ENCODE measurements around the gene NKAPD1. TPM values are rescaled to one million over a fixed set of nuclear protein-coding genes. Genes with fewer than 3 reads are reported as not detected.

The NKAPD1 gene
- total and polyA plus RNA-seq, 10 of the 15 experiments (the other 5 are each of a cell fraction or from before 2014, with no cell fraction given), result 9.6 to 43.3 (median 19.2) TPM

DNA sequence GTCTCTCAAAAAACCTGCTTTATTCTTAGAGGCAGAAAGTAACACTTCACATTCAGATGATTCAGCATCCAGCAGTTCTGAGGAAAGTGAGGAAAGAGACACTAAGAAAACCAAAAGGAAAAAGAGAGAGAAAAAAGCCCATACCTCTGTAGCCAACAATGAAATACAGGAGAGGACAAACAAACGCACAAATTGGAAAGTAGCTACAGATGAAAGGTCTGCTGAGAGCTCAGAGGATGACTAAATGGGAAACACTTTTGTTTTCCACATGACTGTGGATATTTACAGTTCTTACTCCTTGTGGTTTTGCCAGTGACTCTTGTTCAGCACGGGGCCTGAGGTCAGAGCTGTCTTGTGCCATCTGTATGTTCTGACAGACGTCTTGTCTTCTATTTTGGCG lies 8.6 kb downstream of the NKAPD1 start:
- ChIA-PET RAD21 (ENCODE audit: unreplicated experiment) (no interaction called here), POLR2A (interaction anchor here (0.5 kb wide), 1 partner anchor 14 kb away, joined by 6 read pairs; no protein-coding TSS in a partner anchor), CTCF (interaction anchor here (1.2 kb wide), 1 partner anchor 30 kb away, joined by 3 read pairs; no protein-coding TSS in a partner anchor), SMC1A (ENCODE audit: uncharacterized antibody, unreplicated experiment) (no interaction called here)
- ATAC-seq (no peak), DNase-seq (ENCODE audit: low read depth, low spot score) (no peak), FAIRE-seq (no peak)
- Histone ChIP-seq H3K9me3 (replicated peaks; ENCODE audit: control insufficient read depth, insufficient read depth, low read length) (no peaks in the 10 kb centered on the region), H3K4me3 (no peak overlapping the region), H3K79me2 (ENCODE audit: control insufficient read depth, insufficient read depth, low read length) (peaks cover 28% of the 10 kb centered on the region), H3K27ac (ENCODE audit: control insufficient read depth, insufficient read depth) (no peak overlapping the region), H3K27me3 (replicated peaks in 1 of 2; ENCODE audit: control insufficient read depth in 2 of 2, insufficient read depth in 2 of 2, low read length in 1 of 2) (no peaks in the 10 kb centered on the region), H3K9ac (ENCODE audit: control insufficient read depth, insufficient read depth, low read length) (no peak overlapping the region), H2AFZ (ENCODE audit: control insufficient read depth, low read depth, low read length) (no peak overlapping the region), H3K36me3 (ENCODE audit: control insufficient read depth in 2 of 2, insufficient read depth in 2 of 2, low read length in 1 of 2) (peaks cover 3 to 9% of the 10 kb centered on the region in 2 experiments), H3K4me1 (ENCODE audit: control insufficient read depth, insufficient read depth, low read length) (no peaks in the 10 kb centered on the region; the same call in 1 of the 2 replicates), H4K20me1 (ENCODE audit: control insufficient read depth, insufficient read depth) (no peaks in the 10 kb centered on the region), H3K4me2 (ENCODE audit: control insufficient read depth, insufficient read depth) (no peak overlapping the region)
- TF ChIP-seq CBX3 (IDR thresholded peaks at IDR 0.05; ENCODE audit: borderline replicate concordance, low read depth) (no peak), RUNX3 (IDR thresholded peaks at IDR 0.05; ENCODE audit: low read length) (peak; percentile 34; the same call in 1 of the 2 replicates)
- WGBS (ENCODE audit: insufficient coverage, insufficient replicate concordance, low lambda C conversion rate, missing lambda C conversion rate), result 13% methylated on average over 4 of the region's 4 CpGs
- intact Hi-C loops (cut with micrococcal nuclease; ENCODE audit: unreplicated experiment) (no loop called here), in situ Hi-C loops (cut with MboI) (no loop called here)
- no TSS peak for BruUV-seq (replicated peaks)

DNA sequence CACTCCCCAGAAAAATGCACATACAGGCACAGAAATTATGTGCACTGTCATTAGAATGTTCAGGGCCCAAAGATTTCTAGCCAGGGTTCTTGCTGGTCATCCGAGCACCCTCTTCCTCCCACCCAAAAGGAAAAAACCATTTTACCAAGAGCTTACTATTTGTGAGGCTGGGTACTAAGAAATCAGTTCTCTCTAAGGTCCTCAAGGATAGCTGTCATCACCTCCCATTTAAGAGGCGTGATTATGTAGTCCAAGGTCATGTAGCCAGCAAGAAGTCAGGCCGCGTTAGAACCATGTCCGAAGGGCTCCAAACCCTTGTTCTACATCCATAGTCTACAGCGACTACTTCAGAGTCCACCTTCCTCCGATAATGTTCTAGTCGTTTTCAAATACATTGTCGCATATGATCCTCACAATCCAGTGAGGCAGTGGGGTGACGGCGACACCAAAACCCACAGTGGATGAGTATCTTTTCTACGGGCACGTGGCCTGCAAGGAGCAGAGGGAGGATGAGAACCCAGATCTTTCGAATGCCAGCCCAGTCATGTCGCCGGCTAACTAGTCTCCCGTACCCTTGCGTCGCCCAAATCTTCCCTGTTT lies 11.8 kb downstream of the NKAPD1 start:
- SMC1A ChIA-PET (ENCODE audit: uncharacterized antibody, unreplicated experiment), result interaction anchor here (0.7 to 1.4 kb wide), 4 partner anchors 11 to 150 kb away, joined by 3 to 4 read pairs (median 3); partner anchors contain the start of gene PIH1D2
- TF ChIP-seq, protein P1, sequence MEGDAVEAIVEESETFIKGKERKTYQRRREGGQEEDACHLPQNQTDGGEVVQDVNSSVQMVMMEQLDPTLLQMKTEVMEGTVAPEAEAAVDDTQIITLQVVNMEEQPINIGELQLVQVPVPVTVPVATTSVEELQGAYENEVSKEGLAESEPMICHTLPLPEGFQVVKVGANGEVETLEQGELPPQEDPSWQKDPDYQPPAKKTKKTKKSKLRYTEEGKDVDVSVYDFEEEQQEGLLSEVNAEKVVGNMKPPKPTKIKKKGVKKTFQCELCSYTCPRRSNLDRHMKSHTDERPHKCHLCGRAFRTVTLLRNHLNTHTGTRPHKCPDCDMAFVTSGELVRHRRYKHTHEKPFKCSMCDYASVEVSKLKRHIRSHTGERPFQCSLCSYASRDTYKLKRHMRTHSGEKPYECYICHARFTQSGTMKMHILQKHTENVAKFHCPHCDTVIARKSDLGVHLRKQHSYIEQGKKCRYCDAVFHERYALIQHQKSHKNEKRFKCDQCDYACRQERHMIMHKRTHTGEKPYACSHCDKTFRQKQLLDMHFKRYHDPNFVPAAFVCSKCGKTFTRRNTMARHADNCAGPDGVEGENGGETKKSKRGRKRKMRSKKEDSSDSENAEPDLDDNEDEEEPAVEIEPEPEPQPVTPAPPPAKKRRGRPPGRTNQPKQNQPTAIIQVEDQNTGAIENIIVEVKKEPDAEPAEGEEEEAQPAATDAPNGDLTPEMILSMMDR (IDR thresholded peaks at IDR 0.05 in 2 of 3, conservative IDR thresholded peaks at IDR 0.05 in 1 of 3; ENCODE audit: control insufficient read depth in 2 of 3, extremely low read depth in 1 of 3, insufficient read depth in 1 of 3, low read depth in 3 of 3, low read length in 3 of 3), result no peak
- no peak for TF ChIP-seq EZH2 (IDR thresholded peaks at IDR 0.05; ENCODE audit: borderline replicate concordance, control insufficient read depth, low read depth, low read length)
- no peak for TF ChIP-seq CHD2 (IDR thresholded peaks at IDR 0.05; ENCODE audit: borderline replicate concordance, low read depth, low read length)
- TF ChIP-seq GABPA (IDR thresholded peaks at IDR 0.05; ENCODE audit: low read depth), result no peak
- no peak for TF ChIP-seq ZZZ3 (IDR thresholded peaks at IDR 0.05; ENCODE audit: control insufficient read depth, insufficient read length, low read depth)
- TF ChIP-seq, protein P2, sequence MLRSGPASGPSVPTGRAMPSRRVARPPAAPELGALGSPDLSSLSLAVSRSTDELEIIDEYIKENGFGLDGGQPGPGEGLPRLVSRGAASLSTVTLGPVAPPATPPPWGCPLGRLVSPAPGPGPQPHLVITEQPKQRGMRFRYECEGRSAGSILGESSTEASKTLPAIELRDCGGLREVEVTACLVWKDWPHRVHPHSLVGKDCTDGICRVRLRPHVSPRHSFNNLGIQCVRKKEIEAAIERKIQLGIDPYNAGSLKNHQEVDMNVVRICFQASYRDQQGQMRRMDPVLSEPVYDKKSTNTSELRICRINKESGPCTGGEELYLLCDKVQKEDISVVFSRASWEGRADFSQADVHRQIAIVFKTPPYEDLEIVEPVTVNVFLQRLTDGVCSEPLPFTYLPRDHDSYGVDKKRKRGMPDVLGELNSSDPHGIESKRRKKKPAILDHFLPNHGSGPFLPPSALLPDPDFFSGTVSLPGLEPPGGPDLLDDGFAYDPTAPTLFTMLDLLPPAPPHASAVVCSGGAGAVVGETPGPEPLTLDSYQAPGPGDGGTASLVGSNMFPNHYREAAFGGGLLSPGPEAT (IDR thresholded peaks at IDR 0.05; ENCODE audit: low read depth), result no peak
- TF ChIP-seq ASH2L (IDR thresholded peaks at IDR 0.05; ENCODE audit: borderline replicate concordance, low read depth), result no peak
- TF ChIP-seq SMAD1 (IDR thresholded peaks at IDR 0.05; ENCODE audit: low read depth, partially characterized antibody), result no peak

More for the DNA sequence above, 11.8 kb downstream of the NKAPD1 start:
- DNase-seq (ENCODE audit: low read depth, low spot score) (no peak), ATAC-seq (peak; percentile 67), FAIRE-seq (no peak)
- ChIA-PET RAD21 (ENCODE audit: unreplicated experiment) (interaction anchor here (1.0 to 1.9 kb wide), 4 partner anchors 9 to 159 kb away, joined by 3 to 4 read pairs (median 4); no protein-coding TSS in a partner anchor), POLR2A (interaction anchor here (0.5 to 1.7 kb wide), 4 partner anchors 12 to 159 kb away, joined by 3 to 9 read pairs (median 4); partner anchors contain the start of genes NKAPD1 and PIH1D2), CTCF (interaction anchor here (0.6 to 2.5 kb wide), 7 partner anchors 9 to 159 kb away, joined by 3 to 12 read pairs (median 4); no protein-coding TSS in a partner anchor)
- intact Hi-C loops (cut with micrococcal nuclease; ENCODE audit: unreplicated experiment), result loop anchor here (1.0 to 5.0 kb wide), 4 partner anchors 12 to 209 kb away; partner anchors contain the start of genes CFAP68, FDXACB1, NKAPD1 and PIH1D2
- Histone ChIP-seq H4K20me1 (ENCODE audit: control insufficient read depth, insufficient read depth) (no peaks in the 10 kb centered on the region), H3K36me3 (ENCODE audit: control insufficient read depth in 2 of 2, insufficient read depth in 2 of 2, low read length in 1 of 2) (peaks cover 3 to 19% of the 10 kb centered on the region in 2 experiments), H3K9me3 (replicated peaks; ENCODE audit: control insufficient read depth, insufficient read depth, low read length) (no peaks in the 10 kb centered on the region), H3K4me2 (ENCODE audit: control insufficient read depth, insufficient read depth) (peak overlapping the region; percentile 83), H3K79me2 (ENCODE audit: control insufficient read depth, insufficient read depth, low read length) (peaks cover 43% of the 10 kb centered on the region), H3K27me3 (replicated peaks in 1 of 2; ENCODE audit: control insufficient read depth in 2 of 2, insufficient read depth in 2 of 2, low read length in 1 of 2) (no peaks in the 10 kb centered on the region), H3K27ac (ENCODE audit: control insufficient read depth, insufficient read depth) (peak overlapping the region; percentile 61), H3K4me1 (ENCODE audit: control insufficient read depth, insufficient read depth, low read length) (peaks cover 3% of the 10 kb centered on the region; the same call in 1 of the 2 replicates), H2AFZ (ENCODE audit: control insufficient read depth, low read depth, low read length) (peak overlapping the region; percentile 69), H3K9ac (ENCODE audit: control insufficient read depth, insufficient read depth, low read length) (peak overlapping the region; percentile 82), H3K4me3 (peak overlapping the region; percentile 98)
- under 1% methylated on average over 19 of the region's 19 CpGs for WGBS (ENCODE audit: insufficient coverage, insufficient replicate concordance, low lambda C conversion rate, missing lambda C conversion rate)
- TSS peak; percentile 89 for BruUV-seq (replicated peaks)
- in situ Hi-C loops (cut with MboI), result loop anchor here (5.0 kb wide), 1 partner anchor 209 kb away; the partner anchor contains the start of genes CFAP68 and FDXACB1

Data from GM12878 (cell line).